Measurements from ENCODE around the gene KRTAP10-7.

DNA sequence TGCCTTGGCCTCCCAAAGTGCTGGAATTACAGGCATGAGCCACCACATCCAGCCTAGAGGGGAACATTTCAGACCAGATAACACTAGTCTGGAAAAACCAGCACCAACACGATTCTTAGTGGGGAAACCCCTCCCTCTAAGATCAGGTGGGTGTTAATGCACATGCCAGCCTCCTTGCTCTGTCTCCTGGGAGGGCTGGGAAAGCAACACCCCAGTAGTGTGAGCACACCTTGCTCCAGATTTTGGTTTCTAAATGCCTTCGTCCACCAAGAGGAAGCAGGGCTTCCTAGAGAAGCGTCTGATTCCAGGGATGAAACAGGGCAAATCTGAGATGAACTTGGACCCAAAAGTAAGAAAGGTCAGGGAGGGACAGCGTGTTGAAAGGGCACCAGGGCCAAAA lies 29.1 kb upstream of the KRTAP10-7 start:
- TF ChIP-seq, protein P1, sequence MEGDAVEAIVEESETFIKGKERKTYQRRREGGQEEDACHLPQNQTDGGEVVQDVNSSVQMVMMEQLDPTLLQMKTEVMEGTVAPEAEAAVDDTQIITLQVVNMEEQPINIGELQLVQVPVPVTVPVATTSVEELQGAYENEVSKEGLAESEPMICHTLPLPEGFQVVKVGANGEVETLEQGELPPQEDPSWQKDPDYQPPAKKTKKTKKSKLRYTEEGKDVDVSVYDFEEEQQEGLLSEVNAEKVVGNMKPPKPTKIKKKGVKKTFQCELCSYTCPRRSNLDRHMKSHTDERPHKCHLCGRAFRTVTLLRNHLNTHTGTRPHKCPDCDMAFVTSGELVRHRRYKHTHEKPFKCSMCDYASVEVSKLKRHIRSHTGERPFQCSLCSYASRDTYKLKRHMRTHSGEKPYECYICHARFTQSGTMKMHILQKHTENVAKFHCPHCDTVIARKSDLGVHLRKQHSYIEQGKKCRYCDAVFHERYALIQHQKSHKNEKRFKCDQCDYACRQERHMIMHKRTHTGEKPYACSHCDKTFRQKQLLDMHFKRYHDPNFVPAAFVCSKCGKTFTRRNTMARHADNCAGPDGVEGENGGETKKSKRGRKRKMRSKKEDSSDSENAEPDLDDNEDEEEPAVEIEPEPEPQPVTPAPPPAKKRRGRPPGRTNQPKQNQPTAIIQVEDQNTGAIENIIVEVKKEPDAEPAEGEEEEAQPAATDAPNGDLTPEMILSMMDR (IDR thresholded peaks at IDR 0.05; ENCODE audit: insufficient read depth, low read depth, low read length) = no peak
- TF ChIP-seq EZH2 (IDR thresholded peaks at IDR 0.05; ENCODE audit: insufficient read depth, low read length) = no peak

All from astrocyte (in vitro differentiated cells and primary cell).